Motor neuron (in vitro differentiated cells): Measurements from ENCODE around the gene STAG1. TPM values are rescaled to one million over a fixed set of nuclear protein-coding genes. Genes with fewer than 3 reads are reported as not detected.
"Not testable (repeated sequence)": the region's sequence is repeated elsewhere in the genome, so short reads cannot be mapped to it uniquely, and the experiment has no call there.

Experiments used
- ATAC-seq, 8 experiments: fragments of 200-7000 bp; cut with Tn5 transposase; replicated peaks in 6 of 8; 2 replicates each; pipeline ENCODE4 v1.8.0; 2021; ENCODE audit warnings: mild to moderate bottlenecking in 8 of 8, moderate library complexity in 8 of 8
- H3K27ac ChIP-seq, 2 donors: fragments of 250-450 bp; sonication (Bioruptor Pico); 2 replicates each; pipeline ENCODE4 v1.9.0; 2021; ENCODE audit warnings: antibody characterized with exemption in 2 of 2, mild to moderate bottlenecking in 2 of 2, moderate library complexity in 1 of 2
- H3K4me1 ChIP-seq, 2 donors: fragments of 250-450 bp; sonication (Bioruptor Pico); replicated peaks in 1 of 2; 2 replicates each; pipeline ENCODE4 v1.6.1; 2021; ENCODE audit warnings: antibody characterized with exemption in 2 of 2, mild to moderate bottlenecking in 2 of 2, moderate library complexity in 1 of 2
- H3K4me3 ChIP-seq, 5 donors: fragments of 250-450 bp; sonication (Bioruptor Pico); 2 replicates each; pipeline ENCODE4 v1.9.0; 2021; ENCODE audit warnings: antibody characterized with exemption in 5 of 5, mild to moderate bottlenecking in 5 of 5, moderate library complexity in 4 of 5
- WGBS, 10 experiments: fragments of 450-650 bp; shearing (Covaris generic); methylation state at CpG; one replicate each; pipeline ENCODE4 v1.0.0; 2022; 5-methylcytosine and 5-hydroxymethylcytosine counted together
- in situ Hi-C, 9 experiments: fragments of 400-800 bp; cut with MboI; loops; one replicate each; pipeline ENCODE4 v1.15.0; 2021; ENCODE audit warnings: low sequenced_read_pairs in 9 of 9, low pct_unique_long_range_greater_than_20kb in 2 of 9; ENCODE audit not compliant: unreplicated experiment in 9 of 9
- total RNA-seq, 8 experiments: library from RNA; unstranded; fragments of 300-600 nt; gene quantifications; 2 replicates each; pipeline versions ENCODE4 v1.2.3 to v1.2.4, GENCODE V29; 2022

Gene STAG1
- total RNA-seq, 8 experiments from 2014 or later, result 19.1 to 36.9 (median 29.4) TPM

- in situ Hi-C loops, result no loop called here
- WGBS, 10 experiments, result 81 to 100% (median 94%) methylated on average over 2 to 3 of the region's 3 CpGs; no CpG with 5 or more reads in 1 of the 10 experiments
- H3K27ac ChIP-seq, result no peak overlapping the region
- H3K4me3 ChIP-seq, result no peak overlapping the region
- H3K4me1 ChIP-seq, result no peaks in the 10 kb centered on the region
- no peak for ATAC-seq
These were observed 69.4 kb downstream of the STAG1 start for GRCh38 chr3:136682740-136683312.

- 80 to 100% (median 88%) methylated on average over 1 to 4 of the region's 4 CpGs; no CpG with 5 or more reads in 3 of the 10 experiments for WGBS, 10 experiments
These were observed 73.2 kb downstream of the STAG1 start for GRCh38 chr3:136678981-136679380.

GRCh38 chr3:136676009-136676408 lies 76.2 kb downstream of the STAG1 start:
- no peaks in the 10 kb centered on the region for H3K4me1 ChIP-seq
- H3K4me3 ChIP-seq, result no peak overlapping the region
- no peak overlapping the region for H3K27ac ChIP-seq
- in situ Hi-C loops, result no loop called here
- ATAC-seq, result no peak

More at GRCh38 chr3:136678981-136679380, 73.2 kb downstream of the STAG1 start:
- Histone ChIP-seq H3K4me1 (no peaks in the 10 kb centered on the region), H3K4me3 (no peak overlapping the region), H3K27ac (no peak overlapping the region)
- in situ Hi-C loops, result no loop called here
- ATAC-seq, result no peak

- in situ Hi-C loops, result no loop called here
- 62 to 100% (median 86%) methylated on average over 1 to 2 of the region's 2 CpGs for WGBS, 10 experiments
- no peak overlapping the region for H3K4me3 ChIP-seq
- H3K27ac ChIP-seq, result no peak overlapping the region
- H3K4me1 ChIP-seq, result no peaks in the 10 kb centered on the region
- no peak for ATAC-seq
These were observed 76.9 kb downstream of the STAG1 start for GRCh38 chr3:136675150-136675858.

- no peak for ATAC-seq
- 67 to 100% (median 100%) methylated on average over 1 of the region's 1 CpG; no CpG with 5 or more reads in 3 of the 10 experiments for WGBS, 10 experiments
- in situ Hi-C loops, result no loop called here
These were observed 79.7 kb downstream of the STAG1 start for GRCh38 chr3:136672457-136672856.

GRCh38 chr3:136671921-136672320 lies 80.3 kb downstream of the STAG1 start:
- Histone ChIP-seq H3K4me1 (no peaks in the 10 kb centered on the region), H3K27ac (no peak overlapping the region), H3K4me3 (no peak overlapping the region)
- peak in 1 of 8 experiments; percentile 41 for ATAC-seq
- in situ Hi-C loops, result no loop called here

More at GRCh38 chr3:136672457-136672856, 79.7 kb downstream of the STAG1 start:
- H3K4me1 ChIP-seq, result no peaks in the 10 kb centered on the region
- no peak overlapping the region for H3K27ac ChIP-seq
- H3K4me3 ChIP-seq, result no peak overlapping the region

- no peak overlapping the region for H3K27ac ChIP-seq
- H3K4me1 ChIP-seq, result no peaks in the 10 kb centered on the region
- 83 to 100% (median 100%) methylated on average over 1 of the region's 1 CpG; no CpG with 5 or more reads in 7 of the 10 experiments for WGBS, 10 experiments
- in situ Hi-C loops, result no loop called here
- no peak for ATAC-seq
- no peak overlapping the region for H3K4me3 ChIP-seq
These were observed 82.0 kb downstream of the STAG1 start for GRCh38 chr3:136670166-136670565.

GRCh38 chr3:136667081-136667480 lies 85.1 kb downstream of the STAG1 start:
- Histone ChIP-seq H3K4me1 (no peaks in the 10 kb centered on the region), H3K27ac (no peak overlapping the region), H3K4me3 (no peak overlapping the region)
- WGBS, 10 experiments, result 89 to 100% (median 100%) methylated on average over 1 to 2 of the region's 2 CpGs; no CpG with 5 or more reads in 1 of the 10 experiments
- no peak for ATAC-seq
- in situ Hi-C loops, result no loop called here

- H3K4me3 ChIP-seq, H3K27ac ChIP-seq, in situ Hi-C loops, H3K4me1 ChIP-seq, ATAC-seq: not testable (repeated sequence)
- WGBS, 10 experiments, result 80 to 100% (median 96%) methylated on average over 1 to 5 of the region's 6 CpGs; no CpG with 5 or more reads in 4 of the 10 experiments
These were observed 85.9 kb downstream of the STAG1 start for GRCh38 chr3:136666301-136666700.

- Histone ChIP-seq H3K4me3 (no peak overlapping the region), H3K27ac (no peak overlapping the region), H3K4me1 (peaks cover 4% of the 10 kb centered on the region in 2 donors)
- WGBS, 10 experiments, result 67 to 100% (median 85%) methylated on average over 1 of the region's 1 CpG; no CpG with 5 or more reads in 4 of the 10 experiments
- ATAC-seq, result no peak
- in situ Hi-C loops, result no loop called here
These were observed 87.4 kb downstream of the STAG1 start for GRCh38 chr3:136664771-136665170.

- in situ Hi-C loops, result no loop called here
- peak in 1 of 8 experiments; percentile 54 for ATAC-seq
These were observed 90.9 kb downstream of the STAG1 start for GRCh38 chr3:136661282-136661681.

GRCh38 chr3:136658946-136659682 lies 93.1 kb downstream of the STAG1 start:
- peak overlapping the region; percentile 44 to 56 for H3K27ac ChIP-seq
- peak overlapping the region in 3 of 5 donors; percentile 3 to 16 (median 12) for H3K4me3 ChIP-seq
- peaks cover 20 to 26% of the 10 kb centered on the region in 2 donors for H3K4me1 ChIP-seq
- ATAC-seq, result peak; percentile 75 to 99 (median 91)
- in situ Hi-C loops, result no loop called here
- 1 to 67% (median 13%) methylated on average over 1 to 8 of the region's 8 CpGs for WGBS, 10 experiments

More at GRCh38 chr3:136661282-136661681, 90.9 kb downstream of the STAG1 start:
- 0 to 97% (median 83%) methylated on average over 2 to 4 of the region's 4 CpGs; no CpG with 5 or more reads in 1 of the 10 experiments for WGBS, 10 experiments
- Histone ChIP-seq H3K27ac (no peak overlapping the region), H3K4me1 (peaks cover 20 to 26% of the 10 kb centered on the region in 2 donors), H3K4me3 (no peak overlapping the region)

- in situ Hi-C loops, result no loop called here
- WGBS, 10 experiments, result 100% methylated on average over 1 to 2 of the region's 3 CpGs; no CpG with 5 or more reads in 6 of the 10 experiments
- no peak overlapping the region for H3K4me3 ChIP-seq
- H3K27ac ChIP-seq, result no peak overlapping the region
- no peak for ATAC-seq
- H3K4me1 ChIP-seq, result peaks cover 20 to 26% of the 10 kb centered on the region in 2 donors
These were observed 94.7 kb downstream of the STAG1 start for GRCh38 chr3:136657526-136657925.
